ENCODE data around the gene USP38.
"Not testable (repeated sequence)": the region's sequence is repeated elsewhere in the genome, so short reads cannot be mapped to it uniquely, and the experiment has no call there.

Gene USP38

GRCh38 chr4:143184503-143185252, at the start of gene USP38:
Gene USP38, plus strand, starts transcription at chr4:143184917. Its CDS starts 534 bp downstream, at chr4:143185451.
- peak; percentile 86 to 87 for DNase-seq (ENCODE audit: low read depth in 2 of 2)

GRCh38 chr4:143135358-143135757, 49.4 kb upstream of the USP38 start:
- DNase-seq (ENCODE audit: low read depth in 2 of 2) = no peak

GRCh38 chr4:143140696-143141095, 44.0 kb upstream of the USP38 start:
- DNase-seq (ENCODE audit: low read depth in 2 of 2) = no peak

GRCh38 chr4:143148521-143148920, 36.2 kb upstream of the USP38 start:
- DNase-seq (ENCODE audit: low read depth in 2 of 2) = no peak

- DNase-seq (ENCODE audit: low read depth in 2 of 2) = no peak
These were observed 27.9 kb upstream of the USP38 start for GRCh38 chr4:143156853-143157252.

- no peak for DNase-seq (ENCODE audit: low read depth in 2 of 2)
These were observed 21.1 kb upstream of the USP38 start for GRCh38 chr4:143163614-143164013.

- DNase-seq (ENCODE audit: low read depth in 2 of 2) = not testable (repeated sequence)
These were observed 18.0 kb upstream of the USP38 start for GRCh38 chr4:143166722-143167121.

- no peak for DNase-seq (ENCODE audit: low read depth in 2 of 2)
These were observed 5.8 kb upstream of the USP38 start for GRCh38 chr4:143178923-143179322.

GRCh38 chr4:143183513-143184216, 1.1 kb upstream of the USP38 start:
- DNase-seq (ENCODE audit: low read depth in 2 of 2) = no peak

GRCh38 chr4:143184217-143184502, 557 bp upstream of the USP38 start:
- DNase-seq (ENCODE audit: low read depth in 2 of 2) = no peak

GRCh38 chr4:143185253-143186107, 763 bp downstream of the USP38 start:
- no peak for DNase-seq (ENCODE audit: low read depth in 2 of 2)

- no peak for DNase-seq (ENCODE audit: low read depth in 2 of 2)
These were observed 1.5 kb downstream of the USP38 start for GRCh38 chr4:143186212-143186611.

GRCh38 chr4:143186649-143187048, 1.9 kb downstream of the USP38 start:
- no peak for DNase-seq (ENCODE audit: low read depth in 2 of 2)

GRCh38 chr4:143188136-143189088, 3.7 kb downstream of the USP38 start:
- DNase-seq (ENCODE audit: low read depth in 2 of 2) = no peak

GRCh38 chr4:143189528-143189927, 4.8 kb downstream of the USP38 start:
- DNase-seq (ENCODE audit: low read depth in 2 of 2) = no peak

- no peak for DNase-seq (ENCODE audit: low read depth in 2 of 2)
These were observed 10.9 kb downstream of the USP38 start for GRCh38 chr4:143195581-143195980.

- DNase-seq (ENCODE audit: low read depth in 2 of 2) = no peak
These were observed 11.6 kb downstream of the USP38 start for GRCh38 chr4:143196323-143196722.

GRCh38 chr4:143199503-143199902, 14.8 kb downstream of the USP38 start:
- no peak for DNase-seq (ENCODE audit: low read depth in 2 of 2)

GRCh38 chr4:143202824-143203223, 18.1 kb downstream of the USP38 start:
- DNase-seq (ENCODE audit: low read depth in 2 of 2) = no peak

- no peak for DNase-seq (ENCODE audit: low read depth in 2 of 2)
These were observed 18.9 kb downstream of the USP38 start for GRCh38 chr4:143203577-143203976.

- DNase-seq (ENCODE audit: low read depth in 2 of 2) = no peak
These were observed 22.8 kb downstream of the USP38 start for GRCh38 chr4:143207555-143207954.
